ENCODE measurements around the gene PRPSAP1. TPM values are rescaled to one million over a fixed set of nuclear protein-coding genes. Genes with fewer than 3 reads are reported as not detected.

The PRPSAP1 gene
- polyA plus RNA-seq, 1 of the 3 experiments (the other 2 are of a cell fraction) = 118 TPM

GRCh38 chr17:76274112-76274956, 79.4 kb downstream of the PRPSAP1 start:
- H4K20me1 ChIP-seq (ENCODE audit: insufficient read depth) = peaks cover 8% of the 10 kb centered on the region; the same call in 1 of the 2 replicates
- peaks cover 5 to 10% of the 10 kb centered on the region in 2 experiments; a peak in 1 of 4 replicates for H3K4me1 ChIP-seq (ENCODE audit: control insufficient read depth in 1 of 2, insufficient read depth in 2 of 2, low read depth in 1 of 2, low read length in 1 of 2)
- WGBS (ENCODE audit: low lambda C conversion rate) = 84% methylated on average over 21 of the region's 21 CpGs
- H3K9me3 ChIP-seq = no peaks in the 10 kb centered on the region
- no peak overlapping the region for H3K9ac ChIP-seq
- H3F3A ChIP-seq (replicated peaks; ENCODE audit: insufficient read depth) = peaks cover 3% of the 10 kb centered on the region
- TF ChIP-seq GABPA (IDR thresholded peaks at IDR 0.05; ENCODE audit: low read depth) (no peak), REST (IDR thresholded peaks at IDR 0.05; ENCODE audit: low read depth, low read length) (no peak), ZBTB33 (IDR thresholded peaks at IDR 0.05; ENCODE audit: borderline replicate concordance, low read depth) (no peak), IRF3 (IDR thresholded peaks at IDR 0.05; ENCODE audit: low read depth, low read length) (no peak), EP300 (IDR thresholded peaks at IDR 0.05; ENCODE audit: borderline replicate concordance in 1 of 2, low read depth in 1 of 2, low read length in 1 of 2) (no peak), PBX3 (IDR thresholded peaks at IDR 0.05) (no peak), RAD21 (IDR thresholded peaks at IDR 0.05; ENCODE audit: low read length) (no peak), SMC3 (IDR thresholded peaks at IDR 0.05; ENCODE audit: low read depth, low read length) (no peak), CHD2 (IDR thresholded peaks at IDR 0.05; ENCODE audit: low read length, partially characterized antibody) (no peak), SIN3A (IDR thresholded peaks at IDR 0.05; ENCODE audit: borderline replicate concordance, low read depth, low read length) (no peak), FOSL2 (IDR thresholded peaks at IDR 0.05; ENCODE audit: borderline replicate concordance, low read depth) (no peak), FOXJ3 (CRISPR knock-in tag; IDR thresholded peaks at IDR 0.05) (no peak), USF1 (IDR thresholded peaks at IDR 0.05; ENCODE audit: borderline replicate concordance, low read depth) (no peak), RXRA (IDR thresholded peaks at IDR 0.05; ENCODE audit: borderline replicate concordance, low read depth) (no peak), YY1 (IDR thresholded peaks at IDR 0.05; ENCODE audit: low read depth) (no peak)
- H3K79me2 ChIP-seq (ENCODE audit: insufficient read depth) = peaks cover 19% of the 10 kb centered on the region
- no peak overlapping the region for H2AFZ ChIP-seq (ENCODE audit: low read depth)
- ChIA-PET CTCF (interaction anchor here (0.9 to 4.2 kb wide), 14 partner anchors 8 to 369 kb away, joined by 3 to 31 read pairs (median 4); partner anchors contain the start of genes MRPL38 and SRP68), POLR2A (no interaction called here)
- no peaks in the 10 kb centered on the region for H3K9me2 ChIP-seq
- no peak overlapping the region for H3K4me2 ChIP-seq
- no peak overlapping the region for H3K4me3 ChIP-seq (ENCODE audit: low read depth in 2 of 2, low read length in 1 of 2)
- DNase-seq = peak; percentile 46
- peaks cover 0 to 18% of the 10 kb centered on the region in 2 experiments for H3K36me3 ChIP-seq (replicated peaks in 1 of 2; ENCODE audit: control insufficient read depth in 1 of 2, insufficient read depth in 2 of 2, low read length in 1 of 2)
- H3K27ac ChIP-seq (ENCODE audit: low read depth in 2 of 2, low read length in 1 of 2) = no peak overlapping the region
- no peaks in the 10 kb centered on the region for H3K27me3 ChIP-seq (ENCODE audit: insufficient read depth)

Measured in SK-N-SH (cell line).